Neutrophil (primary cell): ENCODE data around the gene KDELR1.

Experiments used
- H3K27ac ChIP-seq: fragments of 200-600 bp; sonication (generic); 2 replicates; pipeline ENCODE4 v1.5.1; 2016; ENCODE audit warnings: mild to moderate bottlenecking, moderate library complexity
- H3K27me3 ChIP-seq: fragments of 200-600 bp; sonication (generic); 2 replicates; pipeline ENCODE4 v1.6.0; 2016; ENCODE audit warnings: mild to moderate bottlenecking
- H3K36me3 ChIP-seq: fragments of 200-600 bp; sonication (generic); 2 replicates; pipeline ENCODE4 v1.5.1; 2017
- H3K4me1 ChIP-seq, 2 experiments: fragments of 200-600 bp in 1 of 2; sonication (generic) in 1 of 2; 1 replicate in 1 of 2; 2 replicates in 1 of 2; pipeline versions ENCODE4 v1.5.1 to v1.6.1; 2013 to 2016; ENCODE audit warnings: low read depth in 1 of 2, low read length in 1 of 2, mild to moderate bottlenecking in 1 of 2, moderate library complexity in 1 of 2; ENCODE audit not compliant: control insufficient read depth in 1 of 2, insufficient read depth in 1 of 2
- H3K4me3 ChIP-seq, 2 experiments: fragments of 200-600 bp in 1 of 2; sonication (generic) in 1 of 2; 1 replicate in 1 of 2; 2 replicates in 1 of 2; pipeline ENCODE4 v1.5.1; 2013 to 2016; ENCODE audit warnings: low read depth in 1 of 2, low read length in 1 of 2, mild to moderate bottlenecking in 1 of 2, moderate library complexity in 1 of 2
- H3K9me3 ChIP-seq: fragments of 200-600 bp; sonication (generic); 2 replicates; pipeline ENCODE4 v1.5.1; 2016
- TF ChIP-seq, protein P1 (sequence below): fragments of 200-600 bp; sonication (generic); IDR thresholded peaks from 2 replicates; pipeline ENCODE4 v1.5.1; 2016; ENCODE audit warnings: antibody characterized with exemption

KDELR1 gene

DNA sequence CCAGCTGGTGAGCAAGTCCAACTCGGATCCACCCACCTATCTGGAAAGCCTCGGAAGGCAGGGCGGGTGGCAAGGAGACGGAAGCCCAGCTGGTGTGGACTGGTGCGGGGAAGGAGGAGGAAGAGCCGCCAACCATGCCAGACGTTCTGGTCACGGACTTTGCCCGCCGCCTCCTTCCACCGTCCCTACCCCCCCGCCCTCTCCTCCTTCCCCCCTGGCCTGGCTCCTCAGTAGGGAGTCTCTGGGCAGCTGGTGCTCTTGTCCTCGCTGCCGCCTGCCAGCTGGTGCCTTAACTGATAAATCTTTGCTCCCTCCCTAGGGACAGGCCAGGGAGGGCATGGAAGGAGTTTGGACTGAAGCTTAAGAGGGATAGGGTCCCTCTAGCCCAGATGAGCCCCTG lies 22.4 kb downstream of the KDELR1 start:
- Histone ChIP-seq H3K36me3 (no peaks in the 10 kb centered on the region), H3K4me1 (peaks cover 6 to 7% of the 10 kb centered on the region in 2 experiments), H3K27me3 (no peaks in the 10 kb centered on the region), H3K4me3 (no peak overlapping the region), H3K9me3 (no peaks in the 10 kb centered on the region), H3K27ac (no peak overlapping the region)
- TF ChIP-seq, protein P1, sequence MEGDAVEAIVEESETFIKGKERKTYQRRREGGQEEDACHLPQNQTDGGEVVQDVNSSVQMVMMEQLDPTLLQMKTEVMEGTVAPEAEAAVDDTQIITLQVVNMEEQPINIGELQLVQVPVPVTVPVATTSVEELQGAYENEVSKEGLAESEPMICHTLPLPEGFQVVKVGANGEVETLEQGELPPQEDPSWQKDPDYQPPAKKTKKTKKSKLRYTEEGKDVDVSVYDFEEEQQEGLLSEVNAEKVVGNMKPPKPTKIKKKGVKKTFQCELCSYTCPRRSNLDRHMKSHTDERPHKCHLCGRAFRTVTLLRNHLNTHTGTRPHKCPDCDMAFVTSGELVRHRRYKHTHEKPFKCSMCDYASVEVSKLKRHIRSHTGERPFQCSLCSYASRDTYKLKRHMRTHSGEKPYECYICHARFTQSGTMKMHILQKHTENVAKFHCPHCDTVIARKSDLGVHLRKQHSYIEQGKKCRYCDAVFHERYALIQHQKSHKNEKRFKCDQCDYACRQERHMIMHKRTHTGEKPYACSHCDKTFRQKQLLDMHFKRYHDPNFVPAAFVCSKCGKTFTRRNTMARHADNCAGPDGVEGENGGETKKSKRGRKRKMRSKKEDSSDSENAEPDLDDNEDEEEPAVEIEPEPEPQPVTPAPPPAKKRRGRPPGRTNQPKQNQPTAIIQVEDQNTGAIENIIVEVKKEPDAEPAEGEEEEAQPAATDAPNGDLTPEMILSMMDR, result no peak

DNA sequence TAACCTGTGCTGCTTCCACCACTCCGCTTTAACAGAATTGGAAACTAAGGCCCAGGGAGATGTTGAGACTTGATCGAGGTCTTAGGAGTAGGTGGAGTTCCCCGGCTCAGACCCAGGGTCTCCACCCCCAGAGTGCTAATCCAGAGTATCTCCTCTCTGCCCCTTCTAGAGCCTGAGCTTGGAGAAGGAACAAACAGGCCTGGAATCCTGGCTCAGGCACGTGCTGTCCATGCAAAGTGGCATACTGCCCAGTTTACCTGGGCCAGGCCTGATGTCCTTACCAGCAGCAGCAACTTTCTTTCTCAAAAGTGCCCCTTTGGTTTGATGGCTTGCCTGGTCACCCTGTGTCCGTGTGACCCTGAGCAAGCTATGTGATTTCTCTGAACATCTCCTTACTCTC lies 23.5 kb downstream of the KDELR1 start:
- Histone ChIP-seq H3K4me1 (peaks cover 16 to 17% of the 10 kb centered on the region in 2 experiments), H3K27me3 (no peaks in the 10 kb centered on the region), H3K27ac (no peak overlapping the region), H3K36me3 (no peaks in the 10 kb centered on the region), H3K9me3 (no peaks in the 10 kb centered on the region), H3K4me3 (no peak overlapping the region)
- TF ChIP-seq, protein P1, result no peak

DNA sequence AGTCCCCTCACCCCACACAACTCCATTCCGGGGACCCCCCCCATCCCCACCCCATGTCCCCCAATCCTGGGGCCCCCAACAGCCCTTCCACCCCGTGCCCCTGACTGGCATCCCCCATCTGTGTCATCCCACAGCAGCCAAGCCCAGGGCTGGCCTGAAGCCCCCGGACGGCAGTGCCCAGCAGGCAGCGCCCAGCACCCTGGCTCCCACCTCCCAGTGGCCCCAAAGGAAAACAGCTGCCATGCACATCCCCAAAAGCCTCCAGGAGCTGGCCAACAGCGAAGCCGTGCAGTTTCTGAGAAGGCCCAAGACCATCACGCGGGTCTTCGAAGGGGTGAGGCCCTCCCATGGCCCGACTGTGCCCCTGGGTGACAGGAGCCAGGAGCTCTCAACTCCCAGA lies 25.7 kb downstream of the KDELR1 start:
- H3K27ac ChIP-seq, result no peak overlapping the region
- peaks cover 18 to 19% of the 10 kb centered on the region in 2 experiments for H3K4me1 ChIP-seq
- TF ChIP-seq, protein P1, result no peak
- no peak overlapping the region for H3K4me3 ChIP-seq
- H3K9me3 ChIP-seq, result no peaks in the 10 kb centered on the region
- no peaks in the 10 kb centered on the region for H3K36me3 ChIP-seq
- H3K27me3 ChIP-seq, result no peaks in the 10 kb centered on the region

DNA sequence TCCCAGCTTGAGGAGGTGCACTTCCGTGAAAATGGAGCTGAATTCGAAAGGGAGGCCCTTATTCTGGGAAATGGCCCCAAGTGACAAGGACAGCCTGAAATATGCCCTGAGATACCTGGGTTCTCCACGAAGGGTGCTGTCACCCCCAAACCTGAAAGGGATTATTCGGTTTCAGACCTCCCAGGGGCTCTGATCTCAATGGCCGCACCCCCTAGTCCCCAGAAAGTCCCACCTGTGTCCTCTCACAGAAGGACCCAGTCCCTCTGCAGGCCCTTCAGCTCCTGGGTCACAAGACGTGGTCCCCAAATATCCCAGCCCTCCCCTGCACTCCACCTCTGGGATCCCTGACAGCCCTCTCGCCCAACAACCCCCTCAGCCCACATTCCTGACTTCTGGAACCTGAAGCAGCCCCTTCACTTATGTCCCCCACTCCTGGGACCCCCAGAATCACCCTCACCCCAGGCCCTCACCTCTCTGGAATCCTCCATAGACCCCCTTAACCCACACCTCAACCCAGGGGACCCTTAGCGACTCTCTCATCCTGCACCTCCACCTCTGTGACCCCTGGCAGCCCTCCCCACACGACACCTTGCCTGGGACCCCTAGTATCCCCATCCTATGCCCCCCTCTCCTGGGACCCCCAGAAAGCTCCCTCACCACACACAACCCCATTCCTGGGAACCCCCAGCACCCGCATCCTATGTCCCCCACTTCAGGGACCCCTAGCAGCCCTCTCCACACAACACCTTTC lies 26.6 kb downstream of the KDELR1 start:
- peaks cover 18 to 19% of the 10 kb centered on the region in 2 experiments for H3K4me1 ChIP-seq
- peak overlapping the region; percentile 79 to 85 for H3K4me3 ChIP-seq
- H3K27me3 ChIP-seq, result no peaks in the 10 kb centered on the region
- no peaks in the 10 kb centered on the region for H3K36me3 ChIP-seq
- H3K9me3 ChIP-seq, result no peaks in the 10 kb centered on the region
- TF ChIP-seq, protein P1, result no peak
- H3K27ac ChIP-seq, result peak overlapping the region; percentile 89

DNA sequence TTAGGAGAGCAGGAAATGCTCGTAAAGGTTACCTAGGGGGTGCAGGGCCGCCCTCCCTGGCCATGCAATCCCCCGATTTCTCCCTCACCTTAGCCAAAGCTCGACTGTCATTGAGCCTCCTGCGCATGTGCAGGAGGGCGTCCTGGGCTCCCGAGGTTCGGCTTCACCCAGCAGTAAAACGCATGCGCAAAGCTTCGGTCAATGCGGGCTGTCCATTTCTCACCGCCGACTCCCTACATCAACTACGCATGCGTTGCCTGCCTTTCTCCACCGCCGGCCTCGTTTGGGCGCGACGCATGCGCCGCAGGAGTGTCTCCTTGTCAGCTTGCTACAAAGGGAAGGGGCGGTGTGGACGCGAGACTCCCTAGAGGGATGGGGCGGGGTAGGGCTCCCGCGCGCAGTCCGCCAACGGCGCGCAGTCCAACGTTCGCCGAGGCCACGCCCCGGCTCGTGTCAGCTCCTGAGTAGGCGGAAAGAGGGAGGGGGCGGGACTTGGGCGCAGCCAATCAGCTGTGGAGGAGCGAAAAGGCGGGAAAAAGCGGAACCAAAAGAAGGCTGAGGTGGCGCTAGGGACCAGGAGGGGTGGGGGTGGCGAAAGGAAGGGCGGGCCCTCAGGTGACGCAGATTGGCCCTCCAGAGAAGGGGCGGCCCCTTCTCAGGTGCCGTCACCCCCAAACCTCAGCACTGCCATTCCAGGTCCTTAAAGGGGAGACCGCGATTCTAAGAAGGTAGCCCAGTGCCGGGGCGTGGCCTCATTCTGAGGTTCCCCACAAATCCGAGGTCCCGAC lies 27.3 kb downstream of the KDELR1 start, which contains the start of the genes SYNGR4 and TMEM143:
Gene SYNGR4, plus strand, starts transcription at position 558 of the 788 bp plus-strand sequence. CDS start 1,476 bp downstream, outside the sequence.
Gene TMEM143, minus strand, starts transcription at position 131 of the 788 bp plus-strand sequence. Its CDS starts 20 bp downstream, at position 111.
- Histone ChIP-seq H3K27me3 (no peaks in the 10 kb centered on the region), H3K9me3 (no peaks in the 10 kb centered on the region), H3K27ac (peak within 1 kb of the TSS; percentile 89), H3K4me1 (peaks cover 18 to 19% of the 10 kb centered on the region in 2 experiments), H3K4me3 (peak within 1 kb of the TSS; percentile 79 to 85), H3K36me3 (no peaks in the 10 kb centered on the region)
- TF ChIP-seq, protein P1, result peak; percentile 50
